ENCODE measurements around the gene SLC12A7. TPM values are rescaled to one million over a fixed set of nuclear protein-coding genes. Genes with fewer than 3 reads are reported as not detected.
"Not testable (repeated sequence)": the region's sequence is repeated elsewhere in the genome, so short reads cannot be mapped to it uniquely, and the experiment has no call there.

SLC12A7 gene
- total RNA-seq, 2 experiments from 2014 or later, result 10.1 to 10.8 TPM

- Mint-ChIP-seq H3K4me3 (no peak overlapping the region), H3K4me1 (ENCODE audit: low read depth) (no peaks in the 10 kb centered on the region), H3K36me3 (no peaks in the 10 kb centered on the region), H3K27me3 (no peaks in the 10 kb centered on the region), H3K9me3 (no peaks in the 10 kb centered on the region), H3K27ac (no peak overlapping the region)
- ChIA-PET CTCF (no interaction called here), POLR2A (no interaction called here)
- DNase-seq, result no peak
- intact Hi-C loops (cut with micrococcal nuclease), result no loop called here
These were observed 21.3 kb downstream of the SLC12A7 start for GRCh38 chr5:1090538-1090937.

- no peak overlapping the region for H3K27ac Mint-ChIP-seq
- no peaks in the 10 kb centered on the region for H3K4me1 Mint-ChIP-seq (ENCODE audit: low read depth)
- no peaks in the 10 kb centered on the region for H3K36me3 Mint-ChIP-seq
- no peak overlapping the region for H3K4me3 Mint-ChIP-seq
- intact Hi-C loops (cut with micrococcal nuclease), result no loop called here
- DNase-seq, result no peak
- no peaks in the 10 kb centered on the region for H3K27me3 Mint-ChIP-seq
- CTCF ChIA-PET, result interaction anchor here (0.5 kb wide), 1 partner anchor 52 kb away, joined by 3 read pairs; no protein-coding TSS in a partner anchor
- POLR2A ChIA-PET, result no interaction called here
- no peaks in the 10 kb centered on the region for H3K9me3 Mint-ChIP-seq
These were observed 22.2 kb downstream of the SLC12A7 start for GRCh38 chr5:1089621-1090040.

- H3K9me3 Mint-ChIP-seq, result no peaks in the 10 kb centered on the region
- H3K27ac Mint-ChIP-seq, result no peak overlapping the region
- no peaks in the 10 kb centered on the region for H3K27me3 Mint-ChIP-seq
- H3K36me3 Mint-ChIP-seq, result peaks cover 2% of the 10 kb centered on the region
- H3K4me1 Mint-ChIP-seq (ENCODE audit: low read depth), result no peaks in the 10 kb centered on the region
- intact Hi-C loops (cut with micrococcal nuclease), result no loop called here
- no peak overlapping the region for H3K4me3 Mint-ChIP-seq
- CTCF ChIA-PET, result interaction anchor here (0.5 kb wide), 1 partner anchor 52 kb away, joined by 3 read pairs; no protein-coding TSS in a partner anchor
- no peak for DNase-seq
- POLR2A ChIA-PET, result no interaction called here
These were observed 22.7 kb downstream of the SLC12A7 start for GRCh38 chr5:1089146-1089545.

- DNase-seq, result no peak
- Mint-ChIP-seq H3K27ac (no peak overlapping the region), H3K4me1 (ENCODE audit: low read depth) (no peaks in the 10 kb centered on the region), H3K36me3 (peaks cover 2% of the 10 kb centered on the region), H3K9me3 (no peaks in the 10 kb centered on the region), H3K27me3 (no peaks in the 10 kb centered on the region), H3K4me3 (no peak overlapping the region)
- intact Hi-C loops (cut with micrococcal nuclease), result no loop called here
- ChIA-PET POLR2A (no interaction called here), CTCF (no interaction called here)
These were observed 23.1 kb downstream of the SLC12A7 start for GRCh38 chr5:1088726-1089125.

- CTCF ChIA-PET, result no interaction called here
These were observed 23.8 kb downstream of the SLC12A7 start for GRCh38 chr5:1088031-1088430.

GRCh38 chr5:1087428-1087827, 24.4 kb downstream of the SLC12A7 start:
- Mint-ChIP-seq H3K27me3 (no peaks in the 10 kb centered on the region), H3K9me3 (no peaks in the 10 kb centered on the region)
- CTCF ChIA-PET, result no interaction called here

More at GRCh38 chr5:1088031-1088430, 23.8 kb downstream of the SLC12A7 start:
- no peaks in the 10 kb centered on the region for H3K9me3 Mint-ChIP-seq
- H3K4me3 Mint-ChIP-seq, result no peak overlapping the region
- intact Hi-C loops (cut with micrococcal nuclease), result no loop called here
- no peak overlapping the region for H3K27ac Mint-ChIP-seq
- H3K27me3 Mint-ChIP-seq, result no peaks in the 10 kb centered on the region
- peaks cover 2% of the 10 kb centered on the region for H3K36me3 Mint-ChIP-seq
- POLR2A ChIA-PET, result no interaction called here
- no peaks in the 10 kb centered on the region for H3K4me1 Mint-ChIP-seq (ENCODE audit: low read depth)
- DNase-seq, result no peak

GRCh38 chr5:1086871-1087270, 25.0 kb downstream of the SLC12A7 start:
- Mint-ChIP-seq H3K27me3 (no peaks in the 10 kb centered on the region), H3K4me1 (ENCODE audit: low read depth) (no peaks in the 10 kb centered on the region), H3K4me3 (no peak overlapping the region), H3K27ac (no peak overlapping the region), H3K36me3 (peaks cover 2% of the 10 kb centered on the region), H3K9me3 (no peaks in the 10 kb centered on the region)
- ChIA-PET POLR2A (no interaction called here), CTCF (no interaction called here)
- intact Hi-C loops (cut with micrococcal nuclease), result no loop called here
- DNase-seq, result no peak

More at GRCh38 chr5:1087428-1087827, 24.4 kb downstream of the SLC12A7 start:
- intact Hi-C loops (cut with micrococcal nuclease), result no loop called here
- H3K4me3 Mint-ChIP-seq, result no peak overlapping the region
- no peak for DNase-seq
- no peaks in the 10 kb centered on the region for H3K4me1 Mint-ChIP-seq (ENCODE audit: low read depth)
- POLR2A ChIA-PET, result no interaction called here
- peaks cover 2% of the 10 kb centered on the region for H3K36me3 Mint-ChIP-seq
- H3K27ac Mint-ChIP-seq, result no peak overlapping the region

- Mint-ChIP-seq H3K36me3 (peaks cover 5% of the 10 kb centered on the region), H3K4me1 (ENCODE audit: low read depth) (no peaks in the 10 kb centered on the region), H3K27ac (no peak overlapping the region), H3K27me3 (no peaks in the 10 kb centered on the region), H3K4me3 (no peak overlapping the region), H3K9me3 (no peaks in the 10 kb centered on the region)
- CTCF ChIA-PET, result no interaction called here
- no peak for DNase-seq
- intact Hi-C loops (cut with micrococcal nuclease), result no loop called here
- POLR2A ChIA-PET, result no interaction called here
These were observed 25.7 kb downstream of the SLC12A7 start for GRCh38 chr5:1086137-1086536.

GRCh38 chr5:1085391-1085790, 26.5 kb downstream of the SLC12A7 start:
- Mint-ChIP-seq H3K27ac (no peak overlapping the region), H3K36me3 (peaks cover 5% of the 10 kb centered on the region), H3K9me3 (no peaks in the 10 kb centered on the region), H3K4me1 (ENCODE audit: low read depth) (no peaks in the 10 kb centered on the region), H3K4me3 (no peak overlapping the region), H3K27me3 (no peaks in the 10 kb centered on the region)
- intact Hi-C loops (cut with micrococcal nuclease), result no loop called here
- ChIA-PET CTCF (no interaction called here), POLR2A (no interaction called here)
- no peak for DNase-seq

- Mint-ChIP-seq H3K9me3 (no peaks in the 10 kb centered on the region), H3K27me3 (no peaks in the 10 kb centered on the region), H3K4me1 (ENCODE audit: low read depth) (no peaks in the 10 kb centered on the region), H3K36me3 (peaks cover 5% of the 10 kb centered on the region), H3K27ac (no peak overlapping the region), H3K4me3 (no peak overlapping the region)
- intact Hi-C loops (cut with micrococcal nuclease), result no loop called here
- DNase-seq, result no peak
- POLR2A ChIA-PET, result no interaction called here
- CTCF ChIA-PET, result interaction anchor here (0.9 kb wide), 1 partner anchor 90 kb away, joined by 3 read pairs; no protein-coding TSS in a partner anchor
These were observed 27.8 kb downstream of the SLC12A7 start for GRCh38 chr5:1083823-1084605.

- H3K27me3 Mint-ChIP-seq; H3K36me3 Mint-ChIP-seq; DNase-seq; POLR2A ChIA-PET; H3K9me3 Mint-ChIP-seq; H3K4me3 Mint-ChIP-seq; intact Hi-C loops (cut with micrococcal nuclease); H3K27ac Mint-ChIP-seq; H3K4me1 Mint-ChIP-seq (ENCODE audit: low read depth): not testable (repeated sequence)
- CTCF ChIA-PET, result interaction anchor here (0.9 kb wide), 1 partner anchor 91 kb away, joined by 3 read pairs; no protein-coding TSS in a partner anchor
These were observed 28.8 kb downstream of the SLC12A7 start for GRCh38 chr5:1083026-1083425.

GRCh38 chr5:1081519-1081918, 30.3 kb downstream of the SLC12A7 start:
- H3K27me3 Mint-ChIP-seq, result no peaks in the 10 kb centered on the region
- intact Hi-C loops (cut with micrococcal nuclease), result no loop called here
- peaks cover 5% of the 10 kb centered on the region for H3K36me3 Mint-ChIP-seq
- no peak for DNase-seq
- no peak overlapping the region for H3K4me3 Mint-ChIP-seq
- H3K9me3 Mint-ChIP-seq, result no peaks in the 10 kb centered on the region
- H3K27ac Mint-ChIP-seq, result no peak overlapping the region
- ChIA-PET POLR2A (no interaction called here), CTCF (no interaction called here)
- no peaks in the 10 kb centered on the region for H3K4me1 Mint-ChIP-seq (ENCODE audit: low read depth)

GRCh38 chr5:1080432-1080831, 31.4 kb downstream of the SLC12A7 start:
- intact Hi-C loops (cut with micrococcal nuclease), result no loop called here
- H3K27ac Mint-ChIP-seq, result no peak overlapping the region
- H3K36me3 Mint-ChIP-seq, result peaks cover 5% of the 10 kb centered on the region
- no peaks in the 10 kb centered on the region for H3K9me3 Mint-ChIP-seq
- POLR2A ChIA-PET, result no interaction called here
- no peaks in the 10 kb centered on the region for H3K27me3 Mint-ChIP-seq
- no peak for DNase-seq
- H3K4me3 Mint-ChIP-seq, result no peak overlapping the region
- CTCF ChIA-PET, result no interaction called here
- no peaks in the 10 kb centered on the region for H3K4me1 Mint-ChIP-seq (ENCODE audit: low read depth)

Data from activated CD4-positive, alpha-beta memory T cell treated with anti-CD3 and anti-CD28 coated beads for 36 hours (primary cell).